NCI-H1417 (cell line): Measurements from ENCODE around the gene ARHGEF25.
"Not testable (repeated sequence)": the region's sequence is repeated elsewhere in the genome, so short reads cannot be mapped to it uniquely, and the experiment has no call there.

Experiments used
- DNase-seq, 3 experiments: peaks; one replicate each; lab custom pipeline; 2025; lab: John Stamatoyannopoulos, UW

The ARHGEF25 gene

DNA sequence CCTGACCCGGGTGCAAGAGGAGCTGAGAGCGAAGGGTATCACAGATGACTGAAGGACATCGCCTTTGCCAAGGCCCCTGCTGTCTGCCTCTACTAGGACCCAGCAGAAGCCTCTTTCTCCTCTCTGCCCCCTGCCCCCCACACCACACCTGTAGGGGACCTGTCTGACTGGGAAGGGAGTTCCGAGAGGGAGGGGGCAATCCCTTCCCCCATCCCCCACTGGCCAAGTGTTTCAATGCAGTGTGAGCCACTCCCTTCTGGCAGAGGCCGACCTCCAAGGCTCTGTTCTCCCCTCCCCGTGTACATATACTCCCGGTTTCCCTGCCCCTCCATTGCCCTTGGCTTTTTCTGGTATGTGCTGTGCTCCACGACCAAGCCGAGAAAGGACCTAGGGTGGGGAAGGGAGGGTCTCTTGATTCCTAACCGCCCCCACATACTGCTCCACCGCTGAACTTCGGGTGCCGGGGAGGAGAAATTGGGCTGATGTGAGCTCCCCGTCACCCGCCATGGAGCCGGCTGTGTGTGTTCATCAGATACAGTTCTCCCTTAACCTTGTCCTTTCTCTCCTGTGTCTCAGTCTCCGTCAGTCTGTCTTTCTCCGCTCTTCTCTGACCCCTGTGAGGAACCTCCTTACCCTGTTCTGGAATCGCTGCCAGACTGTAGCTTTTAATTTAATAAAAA lies 2.0 kb upstream of the ARHGEF25 start:
- no peak for DNase-seq

DNA sequence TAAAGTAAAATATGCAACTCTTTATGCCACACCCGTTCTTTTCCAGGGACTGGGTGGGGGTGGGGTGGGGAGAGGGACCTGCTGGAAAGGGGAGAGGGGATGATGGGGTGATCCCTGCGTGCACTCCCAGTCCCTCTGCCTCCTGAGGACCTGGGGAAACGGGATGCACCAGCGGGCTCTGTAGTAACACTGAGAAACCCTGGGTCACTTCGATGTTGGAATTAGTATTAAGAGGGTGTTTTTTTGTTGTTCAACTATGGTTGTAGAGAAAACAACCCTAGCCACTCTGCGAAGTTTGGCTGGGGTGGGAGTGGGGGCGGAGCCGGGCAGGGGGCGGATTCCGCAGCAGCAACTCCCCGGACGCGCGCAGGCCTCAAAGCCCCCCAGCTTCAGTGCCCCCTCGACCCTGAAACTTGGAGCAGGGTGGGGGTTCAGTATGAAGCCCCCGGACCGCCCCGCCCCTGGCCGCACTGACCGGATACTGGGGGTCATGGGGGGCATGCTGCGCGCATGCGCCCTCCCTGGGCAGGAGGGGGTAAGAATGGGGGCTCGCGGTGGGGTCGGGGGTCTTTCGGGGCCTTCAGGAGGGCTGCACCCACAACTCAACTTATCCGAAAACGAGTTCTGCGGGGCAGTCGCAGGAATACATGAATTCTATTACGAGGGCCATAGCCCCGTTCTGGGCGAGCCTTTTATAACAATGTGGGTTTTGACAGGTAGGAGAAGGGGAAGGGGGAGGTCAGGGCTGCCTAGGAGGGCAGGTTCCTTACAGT lies 1.3 kb upstream of the ARHGEF25 start:
- DNase-seq: no peak

DNA sequence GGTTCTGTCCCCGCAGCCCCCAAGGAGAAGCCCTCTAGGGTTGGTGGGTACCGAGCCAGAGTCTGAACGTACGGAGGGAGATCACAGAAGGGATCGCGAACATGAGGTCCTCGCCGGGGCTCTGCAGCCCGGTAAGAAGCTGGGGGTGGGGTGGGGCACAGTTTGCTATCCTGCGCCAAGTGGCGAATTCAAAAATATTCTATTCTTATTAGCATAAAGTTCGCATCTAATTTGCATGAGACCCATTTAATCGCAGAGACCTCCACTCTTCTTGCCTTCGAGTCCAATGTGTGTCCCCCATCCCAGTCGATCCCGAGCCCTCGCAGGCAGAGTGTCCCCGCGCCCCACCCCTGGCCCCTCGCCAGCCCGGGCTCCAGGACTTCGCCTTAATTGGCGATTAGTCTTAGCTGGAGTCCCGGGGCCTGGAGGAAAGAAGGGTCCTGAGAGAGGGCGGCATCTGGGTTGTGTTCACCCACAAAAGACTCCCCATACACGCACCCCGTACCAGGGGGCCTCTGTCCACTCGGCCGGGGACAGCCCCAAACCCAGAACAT lies 604 bp upstream of the ARHGEF25 start:
- no peak for DNase-seq

DNA sequence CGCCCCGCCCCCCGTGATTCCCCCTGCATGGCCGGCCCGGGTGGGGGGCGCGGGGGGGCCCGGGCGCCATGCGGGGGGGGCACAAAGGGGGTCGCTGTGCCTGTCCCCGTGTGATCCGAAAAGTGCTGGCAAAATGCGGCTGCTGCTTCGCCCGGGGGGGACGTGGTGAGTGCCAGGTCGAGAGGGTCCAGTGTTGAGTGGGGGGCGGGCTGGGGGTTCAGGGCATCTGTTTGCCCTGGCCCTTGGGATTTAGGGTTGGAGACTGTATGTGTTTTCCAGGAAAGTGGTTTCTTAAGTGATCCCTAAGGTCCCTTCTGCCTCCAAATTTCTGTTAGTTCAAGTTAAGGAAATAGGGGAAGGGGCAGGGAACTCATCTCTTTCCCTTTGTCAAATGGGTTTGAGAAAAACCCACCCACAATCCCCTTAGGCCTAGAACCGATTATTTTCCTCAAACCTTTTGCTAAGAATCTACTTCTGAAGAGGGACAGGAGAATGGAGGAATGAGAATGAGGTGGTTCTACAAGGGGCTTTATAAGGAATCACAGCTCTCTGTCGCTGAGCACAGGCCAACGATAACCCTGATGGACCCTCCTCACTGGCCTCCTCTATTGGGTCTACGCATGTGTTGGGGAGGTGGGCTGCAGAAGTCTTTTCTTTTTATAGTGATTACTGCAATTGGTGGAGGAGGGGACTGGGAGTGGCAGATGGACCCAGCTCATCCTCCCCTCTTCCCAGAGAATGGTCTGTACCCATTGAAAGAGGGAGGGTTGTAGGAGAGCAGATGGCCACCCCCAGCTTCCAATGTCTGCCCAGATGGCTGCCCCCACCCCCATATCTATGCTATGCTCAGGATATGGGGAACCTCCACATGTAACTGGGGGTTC lies 834 bp downstream of the ARHGEF25 start:
- DNase-seq: no peak

DNA sequence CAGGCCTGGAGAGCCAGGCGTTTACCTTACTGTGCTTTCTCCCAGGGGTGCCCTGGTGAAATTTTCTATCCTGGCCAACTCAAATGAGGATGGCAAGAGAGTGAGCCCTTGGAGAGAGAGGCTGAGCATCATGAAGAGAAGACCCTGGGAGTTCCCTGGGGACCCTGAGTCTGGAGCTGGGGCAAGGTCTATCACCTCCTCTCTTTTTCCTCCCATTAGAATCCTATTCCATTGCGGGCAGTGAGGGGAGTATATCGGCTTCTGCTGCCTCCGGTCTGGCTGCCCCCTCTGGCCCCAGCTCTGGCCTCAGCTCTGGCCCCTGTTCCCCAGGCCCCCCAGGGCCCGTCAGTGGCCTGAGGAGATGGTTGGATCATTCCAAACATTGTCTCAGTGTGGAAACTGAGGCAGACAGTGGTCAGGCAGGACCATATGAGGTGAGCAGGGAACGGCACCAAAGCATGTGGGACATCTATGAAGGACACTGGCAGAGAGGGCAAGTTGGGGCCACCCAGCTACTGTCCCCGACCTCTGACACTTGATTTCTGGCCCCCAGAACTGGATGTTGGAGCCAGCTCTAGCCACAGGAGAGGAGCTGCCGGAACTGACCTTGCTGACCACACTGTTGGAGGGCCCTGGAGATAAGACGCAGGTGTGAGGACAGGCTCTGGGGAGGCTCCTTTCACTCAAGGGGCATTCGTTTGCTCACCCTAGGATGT lies 1.6 kb downstream of the ARHGEF25 start:
- DNase-seq: no peak

DNA sequence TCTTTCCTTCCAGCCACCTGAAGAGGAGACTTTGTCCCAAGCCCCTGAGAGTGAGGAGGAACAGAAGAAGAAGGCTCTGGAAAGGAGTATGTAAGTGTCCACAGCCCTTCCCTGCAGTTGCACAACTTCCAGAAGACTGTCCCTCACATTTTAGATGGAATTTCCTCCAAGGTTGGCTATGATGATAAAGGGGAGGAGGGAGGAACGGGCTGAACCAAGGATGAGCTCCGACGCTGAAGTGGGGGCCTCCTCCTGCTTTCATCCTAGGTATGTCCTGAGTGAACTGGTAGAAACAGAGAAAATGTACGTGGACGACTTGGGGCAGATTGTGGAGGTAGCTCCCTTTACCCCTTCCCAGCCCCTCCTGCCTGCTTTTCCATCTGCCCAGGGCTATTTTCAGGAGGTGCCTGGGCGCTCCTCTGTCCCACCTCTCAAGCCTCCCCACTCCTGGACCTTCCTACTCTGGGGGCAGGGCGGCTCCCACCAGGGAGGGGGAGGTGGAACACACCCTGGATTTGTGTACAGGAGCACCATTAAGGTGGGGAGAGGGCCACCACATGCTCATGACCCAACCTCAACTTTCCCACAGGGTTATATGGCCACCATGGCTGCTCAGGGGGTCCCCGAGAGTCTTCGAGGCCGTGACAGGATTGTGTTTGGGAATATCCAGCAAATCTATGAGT lies 2.3 kb downstream of the ARHGEF25 start:
- no peak for DNase-seq

DNA sequence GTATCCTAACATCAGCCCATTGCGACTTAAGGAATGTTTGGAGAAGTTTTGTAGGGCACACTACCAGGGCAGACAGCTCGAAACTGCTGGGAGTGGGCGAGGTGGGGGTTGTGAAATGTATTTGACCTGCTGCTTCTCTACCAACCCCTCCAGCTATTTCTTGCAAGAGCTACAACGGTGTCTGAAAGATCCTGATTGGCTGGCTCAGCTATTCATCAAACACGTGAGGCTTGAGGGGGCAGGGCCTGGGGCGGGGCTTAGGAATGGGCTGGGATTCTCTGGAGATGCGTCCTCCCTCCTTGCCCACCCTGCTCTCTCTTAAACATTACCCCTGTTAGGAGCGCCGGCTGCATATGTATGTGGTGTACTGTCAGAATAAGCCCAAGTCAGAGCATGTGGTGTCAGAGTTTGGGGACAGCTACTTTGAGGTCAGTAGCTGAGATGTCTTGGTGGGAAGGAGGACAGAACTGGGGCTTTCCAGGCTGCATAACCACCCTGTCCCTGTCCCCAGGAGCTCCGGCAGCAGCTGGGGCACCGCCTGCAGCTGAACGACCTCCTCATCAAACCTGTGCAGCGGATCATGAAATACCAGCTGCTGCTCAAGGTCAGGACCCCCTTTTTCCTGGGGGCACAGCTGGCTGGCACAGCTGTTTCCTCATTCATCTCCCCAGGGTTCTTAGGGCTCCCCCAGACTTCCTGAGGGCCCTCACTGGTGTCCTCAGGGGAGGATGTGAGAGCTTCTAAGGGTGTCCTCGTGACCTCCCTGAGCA lies 3.1 kb downstream of the ARHGEF25 start:
- DNase-seq: peak in 1 of 3 experiments; percentile 12

DNA sequence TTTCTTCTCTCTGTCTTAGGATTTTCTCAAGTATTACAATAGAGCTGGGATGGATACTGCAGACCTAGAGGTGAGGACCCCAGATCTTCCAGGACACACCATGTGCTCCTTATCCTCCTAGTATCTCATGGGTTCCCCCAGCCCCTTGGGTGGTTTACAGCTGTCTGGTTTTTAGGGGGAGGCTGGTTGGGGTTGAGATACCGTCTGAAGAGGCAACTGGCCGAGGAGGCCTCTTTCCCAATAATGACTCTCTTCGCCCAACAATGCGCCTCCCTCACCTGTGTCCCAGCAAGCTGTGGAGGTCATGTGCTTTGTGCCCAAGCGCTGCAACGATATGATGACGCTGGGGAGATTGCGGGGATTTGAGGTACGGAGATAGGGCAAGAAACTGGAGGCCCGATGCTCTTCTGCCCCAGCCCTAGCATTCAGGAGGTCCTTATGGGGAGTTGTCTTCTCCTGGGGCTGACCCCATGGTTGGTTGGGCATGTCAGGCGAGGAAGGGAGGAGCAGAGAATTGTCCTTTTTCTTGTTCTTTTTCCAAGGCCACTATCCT lies 3.8 kb downstream of the ARHGEF25 start:
- no peak for DNase-seq

DNA sequence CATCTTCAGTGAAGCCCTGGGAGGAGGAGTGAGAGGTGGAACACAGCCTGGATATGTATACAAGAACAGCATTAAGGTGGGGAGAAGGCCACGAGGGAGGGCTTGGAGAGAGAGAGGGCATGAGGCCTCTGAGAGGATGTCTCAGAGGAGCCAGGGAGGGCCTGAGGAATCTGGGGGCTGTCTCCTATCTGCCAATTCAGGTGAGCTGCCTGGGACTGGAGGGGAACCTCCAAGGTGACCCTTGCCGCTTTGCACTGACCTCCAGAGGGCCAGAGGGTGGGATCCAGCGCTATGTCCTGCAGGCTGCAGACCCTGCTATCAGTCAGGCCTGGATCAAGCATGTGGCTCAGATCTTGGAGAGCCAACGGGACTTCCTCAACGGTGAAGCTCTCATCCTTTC lies 4.4 kb downstream of the ARHGEF25 start:
- DNase-seq: no peak

DNA sequence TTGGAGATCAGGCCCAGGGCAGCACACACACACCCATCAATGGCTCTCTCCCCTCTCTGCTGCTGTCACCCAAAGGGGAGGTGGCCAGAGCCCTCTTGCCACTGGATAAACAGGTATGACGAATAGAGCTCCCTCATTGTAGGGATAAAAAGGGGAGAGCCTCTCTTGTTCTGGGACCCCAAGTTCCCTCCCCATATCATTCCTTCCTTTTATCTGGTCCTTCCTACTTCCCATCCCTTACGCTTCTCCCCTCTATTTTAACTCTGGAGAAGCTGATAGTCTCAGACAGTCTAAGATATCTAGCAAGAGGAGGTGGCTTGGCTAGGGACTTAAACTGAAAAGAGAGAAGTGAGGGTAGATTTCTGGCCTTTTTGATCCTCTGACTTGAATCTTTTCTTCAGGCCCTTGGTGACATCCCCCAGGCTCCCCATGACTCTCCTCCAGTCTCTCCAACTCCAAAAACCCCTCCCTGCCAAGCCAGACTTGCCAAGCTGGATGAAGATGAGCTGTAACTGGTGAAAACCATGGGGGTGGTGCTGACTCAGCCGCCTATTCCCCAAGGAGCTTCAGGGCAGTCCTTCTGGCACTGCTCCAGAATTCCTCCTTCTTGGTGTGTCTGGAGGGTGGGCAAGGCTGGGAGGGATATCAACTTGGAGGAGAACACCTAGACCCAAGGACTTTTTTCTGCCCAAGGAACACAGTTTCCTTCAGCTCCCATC lies 5.3 kb downstream of the ARHGEF25 start:
- DNase-seq: no peak

DNA sequence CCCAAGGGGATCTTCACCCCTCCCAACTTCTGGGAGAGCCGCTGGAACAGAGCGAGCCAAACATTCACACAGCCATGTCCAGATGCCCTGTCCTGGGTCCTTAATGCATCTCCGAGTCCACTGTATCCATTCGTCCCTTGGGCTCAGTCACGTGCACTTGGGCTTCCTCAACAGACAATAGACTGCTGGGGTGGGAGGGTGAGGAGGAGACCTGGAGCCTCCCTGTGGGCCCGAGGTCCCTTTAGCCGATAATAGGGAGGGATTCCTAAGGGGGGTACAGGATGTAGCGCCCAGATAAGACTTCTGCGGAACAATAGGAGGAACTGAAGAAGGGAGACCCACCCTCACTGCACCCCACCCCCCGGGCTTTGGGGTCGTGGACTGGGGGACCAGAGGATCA lies 6.7 kb downstream of the ARHGEF25 start:
- DNase-seq: no peak

DNA sequence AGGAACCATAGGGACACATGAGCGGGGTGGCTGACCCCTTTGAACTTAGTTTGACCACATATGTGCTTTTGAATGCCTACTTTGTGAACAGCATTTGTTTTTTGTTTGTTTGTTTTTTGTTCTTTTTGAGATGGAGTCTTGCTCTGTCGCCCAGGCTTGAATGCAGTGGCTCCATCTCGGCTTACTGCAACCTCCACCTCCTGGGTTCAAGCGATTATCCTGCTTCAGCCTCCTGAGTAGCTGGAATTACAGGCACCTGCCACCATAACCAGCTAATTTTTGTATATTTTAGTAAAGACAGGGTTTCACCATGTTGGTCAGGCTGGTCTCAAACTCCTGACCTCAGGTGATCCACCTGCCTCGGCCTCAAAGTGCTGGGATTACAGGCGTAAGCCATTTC lies 7.2 kb downstream of the ARHGEF25 start:
- not testable (repeated sequence) for DNase-seq

DNA sequence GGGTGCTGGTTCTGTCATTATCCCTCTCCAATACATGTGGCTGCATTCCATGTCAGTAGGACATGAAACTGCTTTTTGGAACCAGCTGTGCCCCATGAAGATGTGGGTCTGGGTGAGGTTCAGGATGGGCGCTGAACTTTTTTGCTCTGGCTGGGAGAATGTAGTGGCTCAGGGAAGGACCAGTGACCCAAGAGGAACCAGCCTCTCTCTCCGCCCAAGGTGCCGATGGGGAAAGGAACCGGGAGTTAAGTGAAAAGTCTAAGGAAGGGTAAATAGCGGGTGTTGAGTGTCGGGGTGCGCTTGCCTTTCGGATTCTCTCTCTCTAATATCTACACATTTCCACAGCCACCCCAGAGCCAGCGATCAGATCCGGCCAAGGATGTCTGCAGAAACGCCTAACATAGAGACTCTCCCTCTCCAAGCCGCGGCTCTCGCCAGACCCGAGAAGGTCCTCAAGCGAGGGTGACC lies 7.8 kb downstream of the ARHGEF25 start:
- DNase-seq: no peak

DNA sequence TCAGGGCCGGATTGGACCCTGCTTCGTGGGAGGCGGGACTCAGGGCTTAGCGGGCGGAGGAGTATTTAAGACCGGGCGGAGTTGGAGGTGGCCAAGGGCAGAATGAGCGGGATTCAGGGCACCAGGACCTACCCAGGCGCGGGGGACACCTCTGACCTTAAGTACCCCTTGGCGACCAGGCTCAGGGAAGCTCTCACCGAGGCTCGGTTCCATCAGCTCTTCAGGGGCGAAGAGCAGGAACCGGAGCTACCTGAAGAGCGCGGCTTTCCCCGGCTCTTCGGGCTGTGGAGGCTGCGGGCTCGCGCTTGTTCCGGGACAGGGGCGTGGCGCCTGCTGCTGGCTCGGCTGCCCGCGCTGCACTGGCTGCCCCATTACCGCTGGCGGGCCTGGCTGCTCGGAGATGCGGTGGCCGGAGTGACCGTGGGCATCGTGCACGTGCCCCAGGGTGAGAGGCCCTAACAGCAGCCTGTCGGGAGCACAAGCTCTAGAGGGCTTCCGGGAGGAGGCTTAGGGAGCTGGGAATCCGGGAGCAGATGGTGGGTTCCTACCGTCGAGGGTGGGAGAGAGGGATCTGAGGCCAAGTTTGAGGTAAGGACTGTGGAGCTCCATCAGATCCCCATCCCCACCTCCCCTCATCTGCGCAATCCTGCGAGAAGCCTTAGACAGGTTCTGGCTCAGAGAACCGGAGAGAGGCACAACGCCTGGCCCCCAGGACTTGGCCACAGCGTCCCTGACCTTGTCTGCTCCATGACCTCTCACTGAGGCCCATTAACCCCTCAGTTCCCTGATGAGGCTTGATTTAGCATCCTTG lies 8.4 kb downstream of the ARHGEF25 start:
- DNase-seq: no peak

DNA sequence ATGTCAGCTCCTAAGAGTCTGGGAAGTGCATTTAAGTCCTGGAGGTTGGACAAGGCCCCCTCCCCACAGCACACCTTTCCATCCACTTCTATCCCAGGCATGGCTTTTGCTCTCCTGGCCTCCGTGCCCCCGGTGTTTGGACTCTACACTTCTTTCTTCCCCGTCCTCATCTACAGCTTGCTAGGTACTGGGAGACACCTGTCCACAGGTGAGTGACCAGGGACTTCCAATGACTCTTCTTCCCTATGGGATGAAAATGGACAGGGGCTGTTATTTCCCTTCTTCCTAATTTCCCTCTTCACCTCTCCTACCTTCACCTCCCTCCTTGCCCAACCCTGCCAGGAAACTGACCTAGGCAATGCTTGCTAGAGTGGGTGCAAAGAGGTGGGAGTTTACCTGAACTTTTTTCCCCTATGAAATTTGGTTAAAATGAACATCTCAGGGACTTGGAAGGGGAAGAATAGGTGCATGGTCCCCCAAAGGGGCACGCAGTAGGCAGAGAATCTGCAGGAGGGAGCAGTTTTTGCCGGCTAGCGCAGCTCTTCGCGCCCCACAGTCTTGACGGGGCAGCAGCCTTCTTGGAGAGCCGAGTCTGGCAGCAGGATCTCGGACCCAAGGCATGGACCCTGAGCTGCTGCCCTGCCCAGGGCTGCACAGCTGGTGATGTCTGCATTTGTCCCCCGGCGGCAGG lies 9.2 kb downstream of the ARHGEF25 start:
- DNase-seq: no peak

DNA sequence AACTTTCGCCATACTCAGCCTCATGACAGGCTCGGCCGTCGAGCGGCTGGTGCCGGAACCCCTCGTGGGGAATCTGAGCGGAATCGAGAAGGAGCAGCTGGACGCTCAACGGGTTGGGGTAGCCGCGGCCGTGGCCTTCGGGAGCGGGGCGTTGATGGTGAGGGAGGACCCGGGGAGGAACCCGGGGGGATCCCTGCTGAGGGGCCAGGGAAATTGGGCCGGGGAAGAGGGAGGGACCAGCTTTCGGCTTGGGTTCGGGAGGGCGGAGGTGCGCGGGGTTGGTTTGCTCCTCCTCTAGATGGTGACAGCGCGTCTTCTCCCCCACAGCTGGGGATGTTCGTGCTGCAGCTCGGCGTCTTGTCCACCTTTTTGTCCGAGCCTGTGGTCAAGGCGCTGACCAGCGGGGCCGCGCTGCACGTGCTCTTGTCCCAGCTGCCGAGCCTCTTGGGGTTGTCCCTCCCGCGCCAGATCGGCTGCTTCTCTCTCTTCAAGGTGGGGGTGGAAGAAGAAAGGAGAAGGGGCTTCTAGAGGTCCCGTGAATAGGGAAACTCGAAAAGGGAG lies 9.8 kb downstream of the ARHGEF25 start:
- no peak for DNase-seq
